Activated CD4-positive, alpha-beta memory T cell treated with anti-CD3 and anti-CD28 coated beads, Interleukin-2, amount 10 ng/mL, durations not matched to agents 7 days and 5 days (primary cell): ENCODE data around the gene CADM4. TPM values are rescaled to one million over a fixed set of nuclear protein-coding genes. Genes with fewer than 3 reads are reported as not detected.

Experiments used
- CTCF ChIA-PET: fragments of 350-600 bp; sonication (Branson Sonifier 250); formaldehyde crosslinking; loops from one replicate; lab custom pipeline; 2021; ENCODE audit warnings: antibody characterized with exemption, inconsistent platforms; lab: Charles Lee
- POLR2A ChIA-PET: fragments of 350-600 bp; sonication (Branson Sonifier 250); formaldehyde crosslinking; loops from one replicate; lab custom pipeline; 2021; ENCODE audit warnings: antibody characterized with exemption; lab: Charles Lee
- DNase-seq: peaks from one replicate; pipeline ENCODE4 v3.0.0-alpha.2; 2020
- H3K27ac Mint-ChIP-seq: one replicate; pipeline ENCODE4 v1.8.0; 2021; ENCODE audit warnings: mild to moderate bottlenecking, mixed read lengths
- H3K27me3 Mint-ChIP-seq: one replicate; pipeline ENCODE4 v1.8.0; 2021; ENCODE audit warnings: mixed read lengths
- H3K36me3 Mint-ChIP-seq: one replicate; pipeline ENCODE4 v1.8.0; 2021; ENCODE audit warnings: low read depth, mixed read lengths
- H3K4me1 Mint-ChIP-seq: one replicate; pipeline ENCODE4 v1.8.0; 2021; ENCODE audit warnings: mixed read lengths
- H3K4me3 Mint-ChIP-seq: one replicate; pipeline ENCODE4 v1.8.0; 2021; ENCODE audit warnings: mild to moderate bottlenecking, mixed read lengths
- H3K9me3 Mint-ChIP-seq: one replicate; pipeline ENCODE4 v1.8.0; 2021; ENCODE audit warnings: mixed read lengths
- total RNA-seq, 2 experiments: library from RNA; stranded (reverse); gene quantifications; one replicate each; pipeline ENCODE4 v1.2.3, GENCODE V29; 2021

The CADM4 gene
- total RNA-seq, 2 experiments from 2014 or later, result 0.43 to 0.60 TPM

GRCh38 chr19:43674596-43674995 lies 34.9 kb upstream of the CADM4 start:
- H3K36me3 Mint-ChIP-seq, result no peaks in the 10 kb centered on the region
- peaks cover 10% of the 10 kb centered on the region for H3K27me3 Mint-ChIP-seq
- no peak overlapping the region for H3K4me3 Mint-ChIP-seq
- DNase-seq, result no peak
- no peaks in the 10 kb centered on the region for H3K9me3 Mint-ChIP-seq
- peaks cover 33% of the 10 kb centered on the region for H3K4me1 Mint-ChIP-seq
- CTCF ChIA-PET, result interaction anchor here (0.7 to 1.5 kb wide), 2 partner anchors 8 to 27 kb away, joined by 3 to 5 read pairs; no protein-coding TSS in a partner anchor
- H3K27ac Mint-ChIP-seq, result no peak overlapping the region
- POLR2A ChIA-PET, result interaction anchor here (1.5 kb wide), 1 partner anchor 81 kb away, joined by 4 read pairs; no protein-coding TSS in a partner anchor

- Mint-ChIP-seq H3K9me3 (no peaks in the 10 kb centered on the region), H3K36me3 (no peaks in the 10 kb centered on the region), H3K4me3 (no peak overlapping the region), H3K4me1 (peaks cover 35% of the 10 kb centered on the region), H3K27ac (no peak overlapping the region), H3K27me3 (peaks cover 10% of the 10 kb centered on the region)
- DNase-seq, result no peak
- ChIA-PET CTCF (interaction anchor here (0.6 to 1.5 kb wide), 4 partner anchors 8 to 908 kb away, joined by 3 to 5 read pairs (median 4); no protein-coding TSS in a partner anchor), POLR2A (interaction anchor here (1.5 kb wide), 1 partner anchor 82 kb away, joined by 4 read pairs; no protein-coding TSS in a partner anchor)
These were observed 34.5 kb upstream of the CADM4 start for GRCh38 chr19:43674183-43674582.

GRCh38 chr19:43673637-43674036 lies 34.0 kb upstream of the CADM4 start:
- DNase-seq, result no peak
- H3K9me3 Mint-ChIP-seq, result no peaks in the 10 kb centered on the region
- peaks cover 10% of the 10 kb centered on the region for H3K27me3 Mint-ChIP-seq
- ChIA-PET POLR2A (interaction anchor here (1.5 kb wide), 1 partner anchor 82 kb away, joined by 4 read pairs; no protein-coding TSS in a partner anchor), CTCF (interaction anchor here (0.6 to 1.5 kb wide), 4 partner anchors 27 to 909 kb away, joined by 3 to 5 read pairs (median 4); no protein-coding TSS in a partner anchor)
- H3K4me3 Mint-ChIP-seq, result no peak overlapping the region
- H3K4me1 Mint-ChIP-seq, result peaks cover 36% of the 10 kb centered on the region
- no peak overlapping the region for H3K27ac Mint-ChIP-seq
- H3K36me3 Mint-ChIP-seq, result no peaks in the 10 kb centered on the region

- DNase-seq, result no peak
- Mint-ChIP-seq H3K27ac (no peak overlapping the region), H3K9me3 (no peaks in the 10 kb centered on the region), H3K36me3 (peaks cover 11% of the 10 kb centered on the region), H3K4me3 (no peak overlapping the region), H3K27me3 (peaks cover 10% of the 10 kb centered on the region), H3K4me1 (peaks cover 47% of the 10 kb centered on the region)
- POLR2A ChIA-PET, result no interaction called here
- CTCF ChIA-PET, result no interaction called here
These were observed 32.5 kb upstream of the CADM4 start for GRCh38 chr19:43672061-43672679.

GRCh38 chr19:43668406-43669109 lies 28.9 kb upstream of the CADM4 start:
- H3K36me3 Mint-ChIP-seq, result peaks cover 39% of the 10 kb centered on the region
- CTCF ChIA-PET, result interaction anchor here (0.6 to 3.1 kb wide), 58 partner anchors 9 to 832 kb away, joined by 3 to 30 read pairs (median 5); partner anchors contain the start of genes IRGQ, KCNN4, SMG9 and ZNF180
- POLR2A ChIA-PET, result interaction anchor here (0.6 to 2.8 kb wide), 13 partner anchors 8 to 1332 kb away, joined by 3 to 27 read pairs (median 3); partner anchors contain the start of genes KCNN4, PHLDB3, SMG9 and ZNF45
- H3K4me1 Mint-ChIP-seq, result peaks cover 49% of the 10 kb centered on the region
- H3K4me3 Mint-ChIP-seq, result peak overlapping the region; percentile 79
- peaks cover 10% of the 10 kb centered on the region for H3K27me3 Mint-ChIP-seq
- peak; percentile 99 for DNase-seq
- H3K9me3 Mint-ChIP-seq, result no peaks in the 10 kb centered on the region
- H3K27ac Mint-ChIP-seq, result peak overlapping the region; percentile 55

GRCh38 chr19:43667876-43668405 lies 28.3 kb upstream of the CADM4 start:
- no peaks in the 10 kb centered on the region for H3K9me3 Mint-ChIP-seq
- no peak for DNase-seq
- H3K4me3 Mint-ChIP-seq, result peak overlapping the region; percentile 79
- peaks cover 10% of the 10 kb centered on the region for H3K27me3 Mint-ChIP-seq
- H3K27ac Mint-ChIP-seq, result peak overlapping the region; percentile 29
- H3K4me1 Mint-ChIP-seq, result peaks cover 52% of the 10 kb centered on the region
- CTCF ChIA-PET, result interaction anchor here (0.6 to 3.1 kb wide), 58 partner anchors 8 to 832 kb away, joined by 3 to 30 read pairs (median 5); partner anchors contain the start of genes IRGQ, KCNN4, SMG9 and ZNF180
- H3K36me3 Mint-ChIP-seq, result peaks cover 42% of the 10 kb centered on the region
- POLR2A ChIA-PET, result interaction anchor here (0.6 to 2.8 kb wide), 13 partner anchors 8 to 1332 kb away, joined by 3 to 27 read pairs (median 3); partner anchors contain the start of genes KCNN4, PHLDB3, SMG9 and ZNF45

- H3K9me3 Mint-ChIP-seq, result no peaks in the 10 kb centered on the region
- peaks cover 10% of the 10 kb centered on the region for H3K27me3 Mint-ChIP-seq
- peaks cover 55% of the 10 kb centered on the region for H3K4me1 Mint-ChIP-seq
- ChIA-PET POLR2A (interaction anchor here (1.0 to 2.8 kb wide), 3 partner anchors 87 to 134 kb away, joined by 3 to 27 read pairs (median 18); partner anchors contain the start of genes KCNN4, SMG9 and ZNF575), CTCF (interaction anchor here (1.0 to 3.1 kb wide), 6 partner anchors 15 to 112 kb away, joined by 3 to 21 read pairs (median 8); no protein-coding TSS in a partner anchor)
- peaks cover 48% of the 10 kb centered on the region for H3K36me3 Mint-ChIP-seq
- peak overlapping the region; percentile 29 for H3K27ac Mint-ChIP-seq
- no peak for DNase-seq
- H3K4me3 Mint-ChIP-seq, result peak overlapping the region; percentile 79
These were observed 27.7 kb upstream of the CADM4 start for GRCh38 chr19:43667126-43667875.

- no peaks in the 10 kb centered on the region for H3K27me3 Mint-ChIP-seq
- peak overlapping the region; percentile 73 for H3K27ac Mint-ChIP-seq
- H3K4me1 Mint-ChIP-seq, result peaks cover 38% of the 10 kb centered on the region
- H3K36me3 Mint-ChIP-seq, result peaks cover 71% of the 10 kb centered on the region
- peaks cover 5% of the 10 kb centered on the region for H3K9me3 Mint-ChIP-seq
- peak overlapping the region; percentile 38 for H3K4me3 Mint-ChIP-seq
- ChIA-PET CTCF (no interaction called here), POLR2A (no interaction called here)
- DNase-seq, result peak; percentile 68
These were observed 24.4 kb upstream of the CADM4 start for GRCh38 chr19:43664018-43664417.

- H3K27me3 Mint-ChIP-seq, result no peaks in the 10 kb centered on the region
- peaks cover 76% of the 10 kb centered on the region for H3K36me3 Mint-ChIP-seq
- peaks cover 30% of the 10 kb centered on the region for H3K4me1 Mint-ChIP-seq
- no peak for DNase-seq
- H3K9me3 Mint-ChIP-seq, result peaks cover 11% of the 10 kb centered on the region
- ChIA-PET POLR2A (no interaction called here), CTCF (no interaction called here)
- H3K27ac Mint-ChIP-seq, result peak overlapping the region; percentile 52
- H3K4me3 Mint-ChIP-seq, result no peak overlapping the region
These were observed 22.8 kb upstream of the CADM4 start for GRCh38 chr19:43662487-43662886.

- Mint-ChIP-seq H3K27ac (no peak overlapping the region), H3K27me3 (no peaks in the 10 kb centered on the region), H3K4me3 (no peak overlapping the region), H3K9me3 (peaks cover 11% of the 10 kb centered on the region), H3K4me1 (peaks cover 25% of the 10 kb centered on the region), H3K36me3 (peaks cover 74% of the 10 kb centered on the region)
- DNase-seq, result no peak
- ChIA-PET CTCF (no interaction called here), POLR2A (interaction anchor here (2.0 kb wide), 1 partner anchor 7 kb away, joined by 4 read pairs; no protein-coding TSS in a partner anchor)
These were observed 21.3 kb upstream of the CADM4 start for GRCh38 chr19:43660971-43661360.

GRCh38 chr19:43660301-43660970 lies 20.8 kb upstream of the CADM4 start:
- CTCF ChIA-PET, result interaction anchor here (0.7 to 1.6 kb wide), 2 partner anchors 8 to 106 kb away, joined by 3 to 5 read pairs; no protein-coding TSS in a partner anchor
- no peak overlapping the region for H3K27ac Mint-ChIP-seq
- peaks cover 79% of the 10 kb centered on the region for H3K36me3 Mint-ChIP-seq
- peaks cover 11% of the 10 kb centered on the region for H3K9me3 Mint-ChIP-seq
- POLR2A ChIA-PET, result interaction anchor here (2.0 kb wide), 1 partner anchor 8 kb away, joined by 4 read pairs; no protein-coding TSS in a partner anchor
- no peak for DNase-seq
- H3K4me1 Mint-ChIP-seq, result peaks cover 25% of the 10 kb centered on the region
- H3K27me3 Mint-ChIP-seq, result no peaks in the 10 kb centered on the region
- H3K4me3 Mint-ChIP-seq, result no peak overlapping the region
